ENCODE results near the gene SPRY2.
"Not testable (repeated sequence)": the region's sequence is repeated elsewhere in the genome, so short reads cannot be mapped to it uniquely, and the experiment has no call there.

Gene SPRY2, protein sequence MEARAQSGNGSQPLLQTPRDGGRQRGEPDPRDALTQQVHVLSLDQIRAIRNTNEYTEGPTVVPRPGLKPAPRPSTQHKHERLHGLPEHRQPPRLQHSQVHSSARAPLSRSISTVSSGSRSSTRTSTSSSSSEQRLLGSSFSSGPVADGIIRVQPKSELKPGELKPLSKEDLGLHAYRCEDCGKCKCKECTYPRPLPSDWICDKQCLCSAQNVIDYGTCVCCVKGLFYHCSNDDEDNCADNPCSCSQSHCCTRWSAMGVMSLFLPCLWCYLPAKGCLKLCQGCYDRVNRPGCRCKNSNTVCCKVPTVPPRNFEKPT

DNA sequence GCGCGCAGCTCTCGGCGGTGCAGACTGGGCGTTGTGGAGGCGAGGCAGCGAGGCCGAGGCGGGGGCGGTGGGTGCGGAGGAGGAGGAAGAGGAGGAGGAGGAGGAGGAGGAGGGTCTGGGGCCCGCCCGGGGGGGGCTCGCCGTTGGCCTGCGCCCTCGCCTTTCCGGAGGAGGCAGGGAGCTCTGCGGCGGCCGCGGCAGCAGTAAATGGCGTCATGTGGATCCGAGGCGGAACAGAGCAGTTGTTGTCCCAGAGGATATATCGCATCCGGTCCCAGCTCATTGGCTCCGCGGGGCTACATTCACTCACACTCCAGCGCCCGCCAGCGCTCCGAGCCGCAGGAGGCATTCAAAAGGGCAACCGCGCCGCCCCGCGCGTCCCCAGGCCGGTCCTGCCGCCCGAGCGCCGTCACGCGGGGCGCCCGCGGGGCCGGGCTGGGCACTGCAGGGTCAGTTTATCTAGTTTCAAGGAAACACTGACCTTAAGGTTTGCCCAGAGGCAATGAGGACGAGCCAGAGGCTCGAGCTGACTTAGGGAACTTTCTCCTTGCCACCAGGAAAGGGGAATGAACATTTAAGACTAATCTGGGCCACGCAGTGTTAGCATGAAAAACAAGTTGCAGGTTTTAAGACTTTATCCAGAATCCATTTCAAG, at the start of gene SPRY2:
TSS of gene SPRY2 (minus strand) at position 26 of the 655 bp plus-strand sequence. CDS start 3,421 bp downstream, outside the sequence.
- DNase-seq: no peak

DNA sequence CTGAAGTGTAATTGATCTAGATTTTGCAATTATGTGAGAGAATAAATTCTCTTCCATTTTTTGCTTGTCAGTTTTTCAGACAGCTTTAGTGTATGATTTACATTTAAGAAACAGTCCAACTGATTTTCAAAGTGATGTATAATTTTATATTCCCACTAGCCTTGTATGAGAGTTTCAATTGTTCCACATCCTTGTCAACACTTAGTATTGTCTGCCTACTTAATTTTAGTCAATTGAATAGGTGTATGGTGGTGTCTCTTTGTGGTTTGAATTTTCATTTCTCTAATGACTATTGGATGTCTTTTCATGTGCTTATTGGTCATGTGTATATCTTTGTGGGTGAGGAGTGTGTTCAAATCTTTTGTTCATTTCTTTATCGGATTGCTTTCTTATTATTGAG, 49.4 kb upstream of the SPRY2 start:
- no peak for DNase-seq

- DNase-seq: no peak
Measured at GRCh38 chr13:80389073-80390038, 48.4 kb upstream of the SPRY2 start.

DNA sequence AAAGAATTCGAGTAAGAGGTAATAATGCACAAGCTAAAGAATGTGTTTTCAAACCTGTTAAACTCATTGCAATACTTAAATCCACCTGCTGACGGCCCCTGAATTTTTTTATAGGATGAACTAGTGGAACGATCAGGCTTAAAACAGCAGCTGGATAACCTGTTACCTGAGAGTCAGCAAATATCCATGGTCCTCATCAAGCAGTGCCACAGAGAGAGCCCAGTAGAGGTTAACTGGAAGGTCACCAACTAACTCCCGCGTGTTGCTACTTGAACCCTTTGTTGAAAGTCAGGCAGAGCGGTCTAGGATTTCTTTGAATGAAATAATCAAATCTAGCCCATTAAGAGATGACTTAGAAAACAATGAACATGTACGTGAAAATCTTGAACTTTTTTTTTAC, 47.6 kb upstream of the SPRY2 start:
- DNase-seq: no peak

- no peak for DNase-seq
Measured at GRCh38 chr13:80386592-80386991, 45.7 kb upstream of the SPRY2 start.

GRCh38 chr13:80386002-80386401, 45.1 kb upstream of the SPRY2 start:
- DNase-seq: no peak

- DNase-seq: no peak
Measured at GRCh38 chr13:80382576-80382975, 41.6 kb upstream of the SPRY2 start.

DNA sequence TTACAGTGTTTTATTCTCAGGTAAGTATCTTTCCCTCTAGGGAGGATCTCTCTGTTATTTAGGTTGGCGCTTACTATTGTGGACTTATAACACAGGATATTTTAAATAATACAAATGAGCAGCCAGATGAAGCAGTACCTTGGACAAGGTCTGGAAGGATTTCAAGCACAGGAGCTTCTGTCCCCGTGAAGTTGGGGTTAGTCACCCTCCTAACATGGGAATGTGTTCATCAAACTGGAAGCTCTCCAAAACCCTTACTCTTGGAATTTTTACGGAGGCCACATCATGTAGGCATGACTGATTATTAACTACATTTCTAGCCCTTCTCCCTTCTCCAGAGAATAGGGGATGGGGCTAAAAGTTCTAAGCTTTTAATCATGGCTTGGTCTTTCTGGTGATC, 38.3 kb upstream of the SPRY2 start:
- no peak for DNase-seq

GRCh38 chr13:80376554-80376953, 35.6 kb upstream of the SPRY2 start:
- no peak for DNase-seq

- DNase-seq: no peak
Measured at GRCh38 chr13:80374901-80375300, 34.0 kb upstream of the SPRY2 start.

GRCh38 chr13:80374444-80374843, 33.5 kb upstream of the SPRY2 start:
- DNase-seq: no peak

DNA sequence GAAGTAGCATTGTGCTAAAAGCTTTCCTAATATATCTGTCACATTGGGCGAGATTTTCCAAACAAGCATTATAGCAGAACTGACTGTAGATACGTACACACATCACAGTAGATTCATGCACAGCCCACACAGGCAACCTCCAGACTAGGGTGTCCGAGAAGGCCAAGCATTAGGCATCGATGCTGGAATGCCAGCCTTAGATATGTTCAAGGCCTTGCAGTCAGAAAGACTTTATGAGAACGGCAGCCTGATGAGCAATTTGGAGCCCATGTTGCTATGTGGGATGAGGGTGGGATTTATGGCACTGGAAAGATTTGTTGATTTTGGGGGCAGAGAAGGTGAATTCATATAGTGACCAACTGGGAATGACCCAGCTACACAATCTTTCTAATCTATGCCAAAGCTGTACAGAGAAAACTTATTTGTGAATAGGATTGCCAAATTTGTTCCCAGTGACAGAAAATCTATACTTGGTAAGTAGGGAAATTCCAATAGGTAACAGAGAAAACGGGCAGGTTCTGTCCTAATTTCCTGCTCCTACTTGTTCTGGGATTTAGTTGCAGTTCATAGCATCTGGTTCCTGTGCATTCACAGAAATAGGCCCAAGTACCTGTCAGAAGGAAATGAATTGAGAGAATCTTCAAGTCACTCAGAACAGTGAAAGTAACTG, 31.0 kb upstream of the SPRY2 start:
- DNase-seq: no peak

DNA sequence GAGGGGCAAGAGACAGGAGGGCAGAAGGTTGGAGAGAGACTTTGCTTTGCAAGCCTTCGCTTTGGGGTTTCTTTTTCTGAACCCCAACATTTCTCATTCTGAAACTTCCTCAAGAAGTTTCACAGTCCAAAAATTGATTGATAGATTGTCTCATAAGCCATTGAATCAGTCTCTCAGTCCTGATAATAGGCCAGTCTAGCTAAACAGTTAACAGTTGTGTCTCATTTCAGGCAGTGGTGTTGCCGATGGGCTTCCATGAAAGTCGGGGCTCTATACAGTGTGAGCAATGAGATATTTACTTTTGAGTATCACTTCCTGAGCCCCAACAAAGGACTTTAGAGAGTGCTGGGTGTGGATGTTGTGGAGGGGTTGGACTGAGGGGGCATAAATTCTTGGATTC, 26.5 kb upstream of the SPRY2 start:
- DNase-seq: no peak

GRCh38 chr13:80363890-80364503, 23.1 kb upstream of the SPRY2 start:
- DNase-seq: no peak

DNA sequence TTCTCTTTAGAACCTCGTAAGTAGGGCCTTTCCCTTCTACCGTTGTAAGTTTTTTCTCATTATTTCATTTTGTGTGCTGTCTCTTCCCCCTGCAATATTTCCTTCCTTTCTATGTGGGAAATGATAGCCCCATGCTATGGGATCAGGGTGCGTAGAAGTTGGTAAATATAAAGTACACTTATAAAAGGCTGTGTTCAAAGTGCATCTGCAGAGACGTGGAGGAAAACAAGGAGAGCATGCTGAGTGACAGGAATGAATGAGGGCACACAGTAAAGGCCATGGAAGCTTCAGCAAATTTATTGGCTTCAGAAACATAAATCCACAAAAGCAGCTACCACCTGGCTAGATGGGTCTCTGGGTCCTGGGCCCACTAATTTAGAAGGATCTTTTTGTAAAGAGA, 21.6 kb upstream of the SPRY2 start:
- no peak for DNase-seq

DNA sequence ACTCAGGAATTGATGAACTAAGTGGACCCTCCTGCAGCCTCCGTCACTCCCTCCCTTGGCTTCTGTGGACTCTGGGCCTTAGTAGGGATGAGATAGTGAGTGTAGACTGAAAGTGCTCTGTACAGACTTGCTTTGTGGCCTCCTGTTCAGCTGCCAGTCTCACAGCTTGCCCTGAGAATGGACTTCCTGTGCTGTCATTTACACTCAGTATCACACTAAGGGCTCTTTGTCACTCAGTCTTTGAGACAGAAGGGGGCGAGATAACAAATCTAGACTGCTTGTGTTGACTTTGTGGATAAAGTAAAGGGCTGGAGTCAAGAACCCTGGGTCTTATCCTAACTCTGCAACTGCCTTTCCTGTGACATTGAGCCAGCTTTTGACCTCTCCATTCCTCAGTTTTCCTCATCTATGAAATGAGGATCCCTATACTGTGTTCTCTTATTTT, 21.0 kb upstream of the SPRY2 start:
- no peak for DNase-seq

- no peak for DNase-seq
Measured at GRCh38 chr13:80361298-80361697, 20.4 kb upstream of the SPRY2 start.

DNA sequence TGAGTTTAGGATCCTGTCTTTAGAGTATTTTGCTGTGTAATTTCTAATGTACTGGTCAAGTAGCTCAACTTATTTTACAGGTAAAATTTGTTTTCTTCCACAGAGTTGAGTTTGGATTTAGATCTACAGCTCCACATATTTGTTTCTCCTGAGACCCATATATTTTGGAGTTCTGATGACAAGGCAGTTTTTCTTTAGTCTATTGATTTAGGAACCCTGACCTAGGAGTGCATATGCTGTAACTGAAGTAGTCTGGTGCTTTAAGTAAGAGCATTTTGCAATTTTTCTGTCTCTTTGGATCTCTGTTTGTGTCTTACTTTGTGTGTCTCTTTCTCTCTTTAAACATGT, 19.5 kb upstream of the SPRY2 start:
- DNase-seq: no peak

DNA sequence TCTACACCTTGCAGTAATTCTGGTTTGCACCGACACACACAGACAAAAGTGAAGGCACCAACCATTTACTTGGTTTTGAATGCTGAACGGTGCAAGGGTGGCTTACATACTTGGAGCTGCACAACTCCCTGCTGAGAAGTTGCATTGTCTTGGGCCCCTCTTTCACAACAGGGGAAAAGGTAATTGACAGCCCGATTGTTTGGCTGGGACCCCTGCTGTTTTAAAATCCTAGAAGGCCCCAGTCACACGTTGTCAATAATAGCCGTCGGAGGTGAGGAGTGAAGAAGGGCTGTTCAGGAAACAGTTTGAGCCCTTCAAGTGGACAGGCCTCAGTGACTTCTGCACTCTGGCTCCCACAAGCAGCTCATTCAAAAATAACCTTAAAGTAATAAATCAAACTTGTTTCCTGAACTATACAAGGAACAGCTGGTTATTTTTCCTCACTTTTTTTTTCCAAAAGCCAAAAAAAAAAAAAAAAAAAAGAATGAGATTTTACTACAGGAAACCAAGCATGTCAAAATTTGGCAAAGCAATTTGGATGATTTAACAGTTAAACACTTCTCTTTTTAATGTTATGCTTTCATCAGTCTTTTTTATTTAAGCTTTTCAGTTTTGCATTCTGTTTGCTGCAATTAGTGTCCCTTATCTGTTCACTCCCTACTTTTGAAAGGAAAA, 19.0 kb upstream of the SPRY2 start:
- DNase-seq: no peak

DNA sequence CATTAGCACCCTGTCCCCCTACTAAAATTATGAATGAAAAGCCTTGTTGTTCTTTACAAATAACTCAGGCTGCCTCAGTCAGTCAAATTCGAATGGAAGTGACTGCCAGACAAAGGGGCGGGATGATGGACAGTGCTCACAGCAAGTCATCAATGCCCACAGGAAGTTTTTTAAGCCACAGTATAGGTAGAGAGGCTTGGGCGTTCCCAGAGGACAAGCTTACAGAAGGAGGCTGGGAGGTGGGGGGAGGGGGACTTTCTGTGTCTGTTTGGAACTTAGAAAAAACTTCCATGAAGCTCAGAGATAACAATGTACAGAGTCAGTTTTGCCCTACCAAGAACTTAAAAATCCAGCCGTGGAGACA, 18.5 kb upstream of the SPRY2 start:
- no peak for DNase-seq

GRCh38 chr13:80355496-80356094, 14.7 kb upstream of the SPRY2 start:
- DNase-seq: not testable (repeated sequence)

DNA sequence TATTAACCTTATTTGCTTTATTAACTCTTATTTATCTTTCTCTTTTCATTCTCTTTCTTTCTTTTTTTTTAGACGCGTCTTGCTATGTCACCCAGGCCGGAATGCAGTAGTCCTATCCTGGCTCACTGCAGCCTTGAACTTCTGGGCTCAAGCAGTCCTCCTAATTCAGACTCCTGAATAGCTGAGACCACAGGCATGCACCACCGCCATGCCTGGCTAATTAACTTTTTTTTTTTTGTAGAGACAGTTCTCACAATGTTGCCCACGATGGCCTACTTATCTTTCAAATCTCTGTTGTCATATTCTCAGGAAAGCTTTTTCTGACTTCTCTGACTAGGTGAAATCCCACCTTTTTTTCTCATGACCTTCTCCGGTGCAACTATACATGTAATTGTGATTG, 7.8 kb upstream of the SPRY2 start:
- no peak for DNase-seq

Data from GDM1 (cell line).